ENCODE data around the gene TSKU. TPM values are rescaled to one million over a fixed set of nuclear protein-coding genes. Genes with fewer than 3 reads are reported as not detected.

The TSKU gene
- total RNA-seq, 1 donor from 2014 or later = 1.1 TPM

GRCh38 chr11:76759517-76759916 lies 23.6 kb upstream of the TSKU start:
- no peaks in the 10 kb centered on the region for H3K36me3 Mint-ChIP-seq (ENCODE audit: low read depth)

GRCh38 chr11:76760236-76760635 lies 22.9 kb upstream of the TSKU start:
- H3K27me3 Mint-ChIP-seq (ENCODE audit: insufficient read depth) = peaks cover 9% of the 10 kb centered on the region
- intact Hi-C loops (cut with micrococcal nuclease) = no loop called here
- DNase-seq (ENCODE audit: low spot score) = no peak
- no peaks in the 10 kb centered on the region for H3K4me1 Mint-ChIP-seq (ENCODE audit: low read depth)
- H3K4me3 Mint-ChIP-seq = no peak overlapping the region
- H3K36me3 Mint-ChIP-seq (ENCODE audit: low read depth) = no peaks in the 10 kb centered on the region
- H3K27ac Mint-ChIP-seq = no peak overlapping the region
- H3K9me3 Mint-ChIP-seq = no peaks in the 10 kb centered on the region

More at GRCh38 chr11:76759517-76759916, 23.6 kb upstream of the TSKU start:
- no peak for DNase-seq (ENCODE audit: low spot score)
- intact Hi-C loops (cut with micrococcal nuclease) = no loop called here
- Mint-ChIP-seq H3K4me3 (no peak overlapping the region), H3K27me3 (ENCODE audit: insufficient read depth) (peaks cover 9% of the 10 kb centered on the region), H3K9me3 (no peaks in the 10 kb centered on the region), H3K27ac (no peak overlapping the region), H3K4me1 (ENCODE audit: low read depth) (no peaks in the 10 kb centered on the region)

- Mint-ChIP-seq H3K4me1 (ENCODE audit: low read depth) (peaks cover 3% of the 10 kb centered on the region), H3K9me3 (no peaks in the 10 kb centered on the region), H3K36me3 (ENCODE audit: low read depth) (no peaks in the 10 kb centered on the region), H3K27me3 (ENCODE audit: insufficient read depth) (peaks cover 12% of the 10 kb centered on the region), H3K27ac (no peak overlapping the region), H3K4me3 (no peak overlapping the region)
- no peak for DNase-seq (ENCODE audit: low spot score)
- intact Hi-C loops (cut with micrococcal nuclease) = no loop called here
Observed at GRCh38 chr11:76761718-76762355, 21.3 kb upstream of the TSKU start.

- Mint-ChIP-seq H3K4me1 (ENCODE audit: low read depth) (peaks cover 8% of the 10 kb centered on the region), H3K9me3 (no peaks in the 10 kb centered on the region), H3K4me3 (no peak overlapping the region), H3K27ac (no peak overlapping the region), H3K36me3 (ENCODE audit: low read depth) (no peaks in the 10 kb centered on the region), H3K27me3 (ENCODE audit: insufficient read depth) (peaks cover 12% of the 10 kb centered on the region)
- intact Hi-C loops (cut with micrococcal nuclease) = no loop called here
- DNase-seq (ENCODE audit: low spot score) = no peak
Observed at GRCh38 chr11:76762356-76762752, 20.8 kb upstream of the TSKU start.

- Mint-ChIP-seq H3K9me3 (no peaks in the 10 kb centered on the region), H3K4me3 (no peak overlapping the region), H3K4me1 (ENCODE audit: low read depth) (peaks cover 14% of the 10 kb centered on the region), H3K36me3 (ENCODE audit: low read depth) (no peaks in the 10 kb centered on the region), H3K27me3 (ENCODE audit: insufficient read depth) (peaks cover 12% of the 10 kb centered on the region), H3K27ac (no peak overlapping the region)
- intact Hi-C loops (cut with micrococcal nuclease) = no loop called here
- no peak for DNase-seq (ENCODE audit: low spot score)
Observed at GRCh38 chr11:76762867-76763572, 20.1 kb upstream of the TSKU start.

GRCh38 chr11:76763573-76764346 lies 19.4 kb upstream of the TSKU start:
- intact Hi-C loops (cut with micrococcal nuclease) = no loop called here
- H3K27me3 Mint-ChIP-seq (ENCODE audit: insufficient read depth) = peaks cover 7% of the 10 kb centered on the region

GRCh38 chr11:76764941-76765665 lies 18.1 kb upstream of the TSKU start:
- intact Hi-C loops (cut with micrococcal nuclease) = no loop called here
- Mint-ChIP-seq H3K4me3 (no peak overlapping the region), H3K9me3 (no peaks in the 10 kb centered on the region), H3K4me1 (ENCODE audit: low read depth) (peaks cover 25% of the 10 kb centered on the region), H3K27me3 (ENCODE audit: insufficient read depth) (peaks cover 6% of the 10 kb centered on the region), H3K27ac (no peak overlapping the region), H3K36me3 (ENCODE audit: low read depth) (no peaks in the 10 kb centered on the region)
- no peak for DNase-seq (ENCODE audit: low spot score)

More at GRCh38 chr11:76763573-76764346, 19.4 kb upstream of the TSKU start:
- H3K9me3 Mint-ChIP-seq = no peaks in the 10 kb centered on the region
- no peak overlapping the region for H3K4me3 Mint-ChIP-seq
- no peaks in the 10 kb centered on the region for H3K36me3 Mint-ChIP-seq (ENCODE audit: low read depth)
- DNase-seq (ENCODE audit: low spot score) = no peak
- H3K27ac Mint-ChIP-seq = no peak overlapping the region
- peaks cover 22% of the 10 kb centered on the region for H3K4me1 Mint-ChIP-seq (ENCODE audit: low read depth)

- Mint-ChIP-seq H3K9me3 (no peaks in the 10 kb centered on the region), H3K36me3 (ENCODE audit: low read depth) (no peaks in the 10 kb centered on the region), H3K27ac (no peak overlapping the region), H3K4me3 (no peak overlapping the region), H3K4me1 (ENCODE audit: low read depth) (peaks cover 33% of the 10 kb centered on the region), H3K27me3 (ENCODE audit: insufficient read depth) (peaks cover 6% of the 10 kb centered on the region)
- intact Hi-C loops (cut with micrococcal nuclease) = no loop called here
- no peak for DNase-seq (ENCODE audit: low spot score)
Observed at GRCh38 chr11:76765863-76766350, 17.2 kb upstream of the TSKU start.

- peaks cover 37% of the 10 kb centered on the region for H3K4me1 Mint-ChIP-seq (ENCODE audit: low read depth)
- intact Hi-C loops (cut with micrococcal nuclease) = no loop called here
- DNase-seq (ENCODE audit: low spot score) = no peak
- H3K9me3 Mint-ChIP-seq = no peaks in the 10 kb centered on the region
- no peak overlapping the region for H3K4me3 Mint-ChIP-seq
- H3K36me3 Mint-ChIP-seq (ENCODE audit: low read depth) = no peaks in the 10 kb centered on the region
- H3K27ac Mint-ChIP-seq = no peak overlapping the region
- H3K27me3 Mint-ChIP-seq (ENCODE audit: insufficient read depth) = peaks cover 6% of the 10 kb centered on the region
Observed at GRCh38 chr11:76766521-76766920, 16.6 kb upstream of the TSKU start.

GRCh38 chr11:76767659-76768058 lies 15.5 kb upstream of the TSKU start:
- no peak for DNase-seq (ENCODE audit: low spot score)
- peaks cover 43% of the 10 kb centered on the region for H3K4me1 Mint-ChIP-seq (ENCODE audit: low read depth)
- H3K36me3 Mint-ChIP-seq (ENCODE audit: low read depth) = no peaks in the 10 kb centered on the region
- H3K4me3 Mint-ChIP-seq = no peak overlapping the region
- peaks cover 6% of the 10 kb centered on the region for H3K27me3 Mint-ChIP-seq (ENCODE audit: insufficient read depth)
- intact Hi-C loops (cut with micrococcal nuclease) = loop anchor here (2.0 kb wide), 2 partner anchors 15 to 33 kb away; partner anchors contain the start of gene TSKU
- H3K9me3 Mint-ChIP-seq = no peaks in the 10 kb centered on the region
- peak overlapping the region; percentile 24 for H3K27ac Mint-ChIP-seq

GRCh38 chr11:76768088-76768908 lies 14.9 kb upstream of the TSKU start:
- Mint-ChIP-seq H3K9me3 (no peaks in the 10 kb centered on the region), H3K27ac (peak overlapping the region; percentile 47), H3K4me1 (ENCODE audit: low read depth) (peaks cover 43% of the 10 kb centered on the region)

More at GRCh38 chr11:76768088-76768908, 14.9 kb upstream of the TSKU start:
- H3K4me3 Mint-ChIP-seq = peak overlapping the region; percentile 70
- no peaks in the 10 kb centered on the region for H3K36me3 Mint-ChIP-seq (ENCODE audit: low read depth)
- peak; percentile 20 for DNase-seq (ENCODE audit: low spot score)
- peaks cover 6% of the 10 kb centered on the region for H3K27me3 Mint-ChIP-seq (ENCODE audit: insufficient read depth)
- intact Hi-C loops (cut with micrococcal nuclease) = loop anchor here (2.0 kb wide), 2 partner anchors 15 to 33 kb away; partner anchors contain the start of gene TSKU
